ENCODE data around the gene RNU5B-1.

DNA sequence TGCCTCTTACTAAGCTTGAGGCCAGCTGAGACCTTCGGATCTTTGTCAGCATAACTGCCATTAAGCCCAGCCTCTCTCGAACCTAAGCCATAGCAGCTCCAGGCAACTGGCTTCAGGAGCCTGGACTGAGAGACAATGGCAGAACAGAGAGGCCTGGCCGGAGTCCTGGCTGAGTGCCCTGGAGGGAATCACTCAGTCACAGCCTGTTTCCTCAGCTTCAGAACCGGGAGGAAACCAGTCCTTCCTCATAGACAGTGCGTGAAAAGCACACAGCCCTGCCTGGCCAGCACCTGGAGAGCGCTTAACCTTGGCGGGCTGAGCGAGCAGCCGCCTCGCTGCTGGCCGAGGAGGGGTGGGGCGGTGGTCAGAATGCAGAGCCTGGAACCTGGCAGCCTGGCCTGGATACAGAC, 21.6 kb downstream of the RNU5B-1 start:
- TF ChIP-seq CTCF (conservative IDR thresholded peaks at IDR 0.05; ENCODE audit: low read depth, low read length) (no peak), POLR2A (IDR thresholded peaks at IDR 0.05; ENCODE audit: low read depth, low read length) (no peak), CHD1 (IDR thresholded peaks at IDR 0.05; ENCODE audit: low read depth, low read length) (no peak), RAD21 (IDR thresholded peaks at IDR 0.05; ENCODE audit: low read length) (no peak), MXI1 (IDR thresholded peaks at IDR 0.05; ENCODE audit: borderline replicate concordance, low read depth, low read length) (no peak), MAZ (IDR thresholded peaks at IDR 0.05; ENCODE audit: borderline replicate concordance, low read depth, low read length) (no peak), MAFK (IDR thresholded peaks at IDR 0.05; ENCODE audit: low read depth, low read length) (no peak)
- TF ChIP-seq, protein P1, sequence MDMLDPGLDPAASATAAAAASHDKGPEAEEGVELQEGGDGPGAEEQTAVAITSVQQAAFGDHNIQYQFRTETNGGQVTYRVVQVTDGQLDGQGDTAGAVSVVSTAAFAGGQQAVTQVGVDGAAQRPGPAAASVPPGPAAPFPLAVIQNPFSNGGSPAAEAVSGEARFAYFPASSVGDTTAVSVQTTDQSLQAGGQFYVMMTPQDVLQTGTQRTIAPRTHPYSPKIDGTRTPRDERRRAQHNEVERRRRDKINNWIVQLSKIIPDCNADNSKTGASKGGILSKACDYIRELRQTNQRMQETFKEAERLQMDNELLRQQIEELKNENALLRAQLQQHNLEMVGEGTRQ (IDR thresholded peaks at IDR 0.05; ENCODE audit: low read depth, low read length): no peak
